ENCODE measurements around the gene KIF26B.

KIF26B gene

DNA sequence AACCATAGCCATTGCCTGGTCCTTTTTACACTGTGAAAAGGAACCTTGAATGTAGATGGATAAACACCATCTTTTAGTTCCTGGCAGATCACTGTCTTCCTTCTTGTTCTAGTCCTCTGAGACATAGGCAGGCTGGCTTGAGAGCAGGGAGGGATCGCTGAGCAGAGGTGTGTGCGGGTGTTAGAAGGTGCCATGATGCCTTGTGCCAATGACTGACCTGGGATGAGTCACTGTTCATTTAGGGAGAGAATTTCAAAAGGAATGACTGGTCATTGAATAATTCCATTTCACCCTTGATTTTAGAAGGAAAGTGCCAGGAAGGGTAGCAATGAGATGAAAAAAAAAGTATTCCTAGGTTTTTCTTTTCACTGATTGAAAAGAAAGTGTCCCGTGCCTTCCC lies 383.9 kb downstream of the KIF26B start:
- no peak for DNase-seq

- no peak for DNase-seq
These were observed 386.6 kb downstream of the KIF26B start for GRCh38 chr1:245541369-245541768.

DNA sequence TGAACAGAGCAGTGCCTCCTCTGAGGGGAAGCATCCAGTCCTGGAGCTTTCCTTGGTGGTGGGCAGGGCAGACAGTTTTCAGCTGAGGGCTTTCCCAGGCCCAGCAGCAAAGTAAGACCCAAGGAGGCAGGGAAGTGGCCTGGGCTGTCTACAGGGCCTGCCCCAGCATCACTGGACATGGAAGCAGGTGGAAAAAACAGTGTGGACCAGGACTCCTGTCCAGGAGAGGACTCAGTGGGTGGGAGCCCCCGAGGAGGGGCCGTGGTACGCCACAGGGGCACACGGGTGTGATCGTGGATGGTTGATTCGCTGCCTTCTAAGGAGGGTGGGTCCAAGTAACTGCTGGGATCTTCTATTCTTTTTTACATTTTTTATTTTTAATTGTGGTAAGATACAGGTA lies 387.6 kb downstream of the KIF26B start:
- no peak for DNase-seq

GRCh38 chr1:245544236-245544635 lies 389.5 kb downstream of the KIF26B start:
- no peak for DNase-seq

DNA sequence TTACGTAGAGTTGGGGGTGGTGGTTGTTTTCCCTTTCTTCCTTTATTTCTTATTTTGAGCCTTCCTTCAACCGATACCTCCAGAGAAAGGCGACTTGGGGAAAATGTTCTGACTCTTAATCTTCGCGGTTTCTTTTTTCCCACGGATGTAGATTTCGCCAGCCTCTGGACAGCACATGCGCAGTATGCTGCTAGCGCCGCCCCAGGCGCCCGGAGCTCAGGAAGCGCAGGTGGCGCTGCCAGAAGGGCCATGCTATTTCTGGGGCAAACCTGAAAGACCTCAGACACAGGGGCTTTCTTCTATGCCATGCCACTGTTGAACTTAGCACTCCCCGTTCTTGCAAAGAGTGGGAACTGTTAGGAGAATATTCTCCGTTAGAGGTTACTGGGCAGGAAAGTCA lies 392.1 kb downstream of the KIF26B start:
- DNase-seq = no peak

DNA sequence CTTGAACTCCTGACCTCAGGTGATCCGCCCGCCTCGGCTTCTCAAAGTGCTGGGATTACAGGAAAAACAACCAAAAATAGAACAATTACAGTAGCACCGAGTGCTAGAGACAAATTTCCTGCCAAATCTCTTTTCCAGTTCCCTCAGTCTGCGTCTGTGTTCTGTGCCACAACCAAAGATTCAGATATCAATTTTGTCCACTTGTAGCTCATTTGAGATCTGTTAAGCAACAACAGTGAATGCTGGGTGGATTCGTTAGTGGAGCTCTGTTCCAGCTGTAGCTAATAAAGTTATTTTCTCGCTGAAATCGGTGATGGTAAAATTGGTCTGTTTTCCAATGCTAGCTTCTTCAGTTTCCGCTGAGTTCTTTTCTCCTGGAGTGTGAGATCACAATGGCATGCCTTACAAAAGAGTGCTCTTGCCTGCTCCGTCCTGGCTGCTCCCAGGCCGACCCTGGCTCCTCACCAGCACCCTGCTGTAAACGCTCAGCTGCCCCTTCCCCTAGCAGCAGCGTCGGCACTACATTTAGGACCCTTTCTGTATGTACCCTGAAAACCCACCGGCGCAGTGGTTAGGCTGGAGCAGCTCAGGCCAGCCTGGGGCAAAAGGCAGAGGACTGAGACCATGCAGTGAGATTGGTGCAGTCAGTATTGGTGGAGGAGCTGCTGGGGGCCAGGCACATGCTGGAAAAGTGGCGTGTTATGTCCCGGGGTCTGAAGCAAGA lies 395.4 kb downstream of the KIF26B start:
- DNase-seq = no peak

DNA sequence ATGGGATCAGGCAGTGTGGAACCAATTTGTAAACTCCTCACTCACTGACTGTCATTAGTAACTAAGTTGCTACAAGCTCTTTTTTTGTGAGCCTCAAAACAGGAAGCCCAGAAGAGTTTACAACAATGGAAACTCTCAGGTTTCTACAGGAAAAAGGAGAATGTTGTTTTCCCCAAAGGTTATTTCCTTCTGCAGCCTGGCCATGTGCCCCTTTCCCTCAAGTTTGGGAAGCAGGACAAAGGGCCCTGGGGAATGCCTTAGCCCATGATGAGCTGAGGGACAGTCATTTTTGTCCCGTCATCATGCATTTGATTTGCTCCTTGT lies 395.9 kb downstream of the KIF26B start:
- DNase-seq = no peak

- no peak for DNase-seq
These were observed 396.8 kb downstream of the KIF26B start for GRCh38 chr1:245551536-245551935.

DNA sequence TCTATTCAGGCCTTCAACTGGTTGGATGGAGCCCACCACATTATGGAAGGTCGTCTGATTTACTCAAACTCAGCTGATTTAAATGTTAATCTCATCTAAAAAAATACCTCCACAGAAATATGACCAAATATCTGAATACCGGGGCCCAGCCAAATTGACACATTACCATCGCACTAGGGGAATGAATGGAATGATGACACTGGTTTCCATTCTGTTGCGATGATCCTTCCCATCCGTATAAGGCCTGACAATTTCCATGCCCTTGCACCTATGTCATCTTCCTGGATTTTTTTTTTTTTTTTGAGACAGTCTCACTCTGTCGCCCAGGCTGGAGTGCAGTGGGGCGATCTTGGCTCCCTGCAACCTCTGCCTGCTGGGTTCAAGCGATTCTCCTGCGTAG lies 397.5 kb downstream of the KIF26B start:
- DNase-seq = no peak

DNA sequence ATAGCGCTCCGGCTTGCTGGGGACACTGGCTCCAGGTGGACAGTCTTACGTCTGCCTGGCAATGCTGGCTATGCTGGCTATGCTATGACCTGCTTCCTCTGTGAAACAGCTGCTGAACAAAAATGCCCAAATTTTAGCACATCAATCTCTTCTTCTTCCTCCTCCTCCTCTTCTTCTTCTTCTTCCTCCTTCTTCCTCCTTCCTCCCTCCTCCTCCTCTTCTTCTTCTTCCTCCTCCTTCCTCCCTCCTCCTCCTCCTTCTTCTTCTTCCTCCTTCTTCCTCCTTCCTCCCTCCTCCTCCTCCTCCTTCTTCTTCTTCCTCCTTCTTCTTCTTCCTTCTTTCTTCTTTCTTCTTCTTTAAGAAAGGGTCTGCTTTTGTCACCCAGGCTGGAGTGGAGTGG lies 401.3 kb downstream of the KIF26B start:
- no peak for DNase-seq

DNA sequence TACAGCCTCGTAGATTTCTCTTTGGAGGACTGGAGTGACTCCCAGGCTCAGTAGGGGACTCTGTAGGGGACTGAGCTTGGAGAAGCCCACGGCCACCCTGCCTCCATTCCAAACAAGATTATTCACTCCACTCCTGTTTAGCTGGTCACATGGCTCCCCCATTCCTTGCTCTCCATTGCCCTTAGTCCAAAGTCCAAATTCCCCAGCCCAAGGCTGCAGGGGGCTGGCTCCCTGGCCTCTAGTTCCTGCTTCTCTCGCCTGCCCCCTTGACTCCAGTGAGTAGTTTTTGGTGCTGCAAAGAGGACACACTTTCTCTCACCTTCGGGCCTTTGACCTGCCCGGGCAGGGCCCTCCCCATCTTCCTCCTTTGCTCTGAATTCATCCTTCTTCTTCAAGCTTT lies 403.3 kb downstream of the KIF26B start:
- DNase-seq = no peak

- no peak for DNase-seq
These were observed 405.6 kb downstream of the KIF26B start for GRCh38 chr1:245560316-245560859.

DNA sequence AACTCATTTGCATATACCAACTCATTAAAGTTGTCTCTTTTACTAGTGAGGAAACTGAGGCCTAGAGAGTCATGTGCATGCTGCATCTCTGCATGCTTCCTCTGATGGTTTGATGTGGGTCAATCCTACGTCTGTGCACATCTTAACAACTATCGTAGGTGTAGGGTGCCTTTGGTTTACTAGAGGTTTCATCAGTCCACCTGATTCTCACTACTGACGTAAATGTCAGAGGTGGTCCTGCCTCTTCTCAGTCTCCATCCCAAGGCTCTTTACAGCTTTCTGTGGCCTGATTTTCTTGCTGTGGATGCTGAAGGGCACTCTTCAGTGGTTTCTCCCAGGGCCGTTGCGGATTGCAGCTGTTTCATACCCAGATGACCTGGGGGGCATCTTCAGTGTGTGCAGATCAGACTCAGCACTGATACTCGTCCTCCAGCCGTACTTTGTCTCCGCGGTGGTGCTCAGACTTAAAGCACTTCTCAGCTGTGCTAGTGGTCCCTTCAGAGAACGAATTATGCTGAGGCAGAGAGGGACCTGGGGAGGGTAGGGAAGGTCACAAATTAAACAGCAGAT lies 407.0 kb downstream of the KIF26B start:
- DNase-seq = no peak

- no peak for DNase-seq
These were observed 411.3 kb downstream of the KIF26B start for GRCh38 chr1:245566134-245566533.

GRCh38 chr1:245566952-245567351 lies 412.2 kb downstream of the KIF26B start:
- no peak for DNase-seq

DNA sequence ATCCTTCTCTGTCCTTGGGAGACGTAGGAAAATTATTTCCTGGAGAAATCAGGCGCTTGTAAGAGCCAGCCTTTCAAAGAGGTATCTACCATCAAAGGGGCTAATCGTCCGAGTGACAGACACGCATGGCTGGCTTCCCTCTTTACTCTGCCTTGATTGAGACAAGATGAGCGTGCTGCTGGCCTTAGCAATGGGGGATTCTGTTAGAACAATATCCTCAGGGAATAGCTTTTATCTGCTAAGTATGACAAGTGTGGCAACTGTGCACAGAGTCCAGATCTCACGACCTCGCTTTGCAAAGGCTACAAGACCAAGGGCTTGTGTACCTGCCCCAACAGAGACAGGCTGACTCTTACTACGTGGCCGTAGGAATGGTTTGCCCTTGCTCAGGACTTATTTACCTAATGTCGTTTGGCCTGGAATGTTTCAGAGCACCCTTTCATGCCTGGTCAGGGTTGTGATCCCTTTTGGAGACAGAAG lies 417.1 kb downstream of the KIF26B start:
- no peak for DNase-seq

DNA sequence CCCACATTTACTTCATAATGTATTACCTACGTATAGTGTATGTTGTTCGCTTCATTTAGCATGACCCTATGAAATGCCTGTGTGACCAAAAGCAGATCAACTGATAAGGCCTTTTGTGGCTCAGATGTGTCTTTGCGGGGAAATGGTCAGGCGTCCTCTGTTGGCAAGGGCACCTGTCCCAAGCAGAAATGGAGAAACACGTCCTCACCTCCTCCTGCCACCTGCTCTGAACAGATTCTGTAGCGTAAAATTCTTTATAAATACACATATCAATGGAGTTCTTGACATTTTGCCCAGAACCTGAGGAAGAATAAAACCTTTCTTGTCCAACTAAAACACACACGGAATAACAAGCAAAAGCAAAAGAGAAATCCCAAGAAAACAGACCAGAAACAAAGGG lies 417.9 kb downstream of the KIF26B start:
- no peak for DNase-seq

DNA sequence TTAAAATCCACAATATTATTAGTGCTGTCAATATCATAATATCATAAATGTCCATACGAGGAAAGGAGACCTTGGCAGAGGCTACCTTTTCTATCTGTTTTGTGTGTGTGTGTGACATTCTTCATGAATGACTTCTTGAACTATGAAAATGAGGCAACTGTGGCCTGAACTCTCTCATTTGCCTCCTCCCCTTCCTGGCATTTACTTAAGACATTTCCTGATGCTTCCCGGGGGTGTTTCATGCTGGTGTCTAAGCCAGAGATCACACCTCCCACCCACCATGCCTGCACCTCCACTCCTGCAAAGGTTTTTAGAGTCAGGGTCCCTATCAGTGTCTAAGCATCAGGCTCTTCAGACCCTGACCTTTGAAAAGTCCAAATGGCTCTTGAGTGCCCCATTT lies 420.9 kb downstream of the KIF26B start:
- DNase-seq = no peak

DNA sequence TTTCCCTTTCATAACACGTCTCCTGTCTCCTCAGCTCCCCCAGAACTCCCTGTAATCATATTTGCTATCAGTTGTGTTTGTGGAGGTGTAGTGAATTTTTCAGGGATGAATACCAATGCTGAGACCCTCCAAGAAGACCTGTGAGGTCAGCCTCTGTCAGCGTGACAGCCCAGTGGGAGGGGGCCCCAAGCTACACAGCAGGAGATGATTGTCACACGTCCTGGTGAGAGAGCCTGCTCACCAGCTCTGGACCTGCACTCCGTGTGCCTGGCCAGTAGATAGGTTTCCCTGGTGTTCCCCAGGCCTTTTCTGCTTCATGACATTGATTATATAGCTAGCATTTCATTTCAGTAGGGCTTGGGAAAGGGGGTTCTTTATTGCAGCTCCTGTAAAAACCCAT lies 421.5 kb downstream of the KIF26B start:
- DNase-seq = no peak

DNA sequence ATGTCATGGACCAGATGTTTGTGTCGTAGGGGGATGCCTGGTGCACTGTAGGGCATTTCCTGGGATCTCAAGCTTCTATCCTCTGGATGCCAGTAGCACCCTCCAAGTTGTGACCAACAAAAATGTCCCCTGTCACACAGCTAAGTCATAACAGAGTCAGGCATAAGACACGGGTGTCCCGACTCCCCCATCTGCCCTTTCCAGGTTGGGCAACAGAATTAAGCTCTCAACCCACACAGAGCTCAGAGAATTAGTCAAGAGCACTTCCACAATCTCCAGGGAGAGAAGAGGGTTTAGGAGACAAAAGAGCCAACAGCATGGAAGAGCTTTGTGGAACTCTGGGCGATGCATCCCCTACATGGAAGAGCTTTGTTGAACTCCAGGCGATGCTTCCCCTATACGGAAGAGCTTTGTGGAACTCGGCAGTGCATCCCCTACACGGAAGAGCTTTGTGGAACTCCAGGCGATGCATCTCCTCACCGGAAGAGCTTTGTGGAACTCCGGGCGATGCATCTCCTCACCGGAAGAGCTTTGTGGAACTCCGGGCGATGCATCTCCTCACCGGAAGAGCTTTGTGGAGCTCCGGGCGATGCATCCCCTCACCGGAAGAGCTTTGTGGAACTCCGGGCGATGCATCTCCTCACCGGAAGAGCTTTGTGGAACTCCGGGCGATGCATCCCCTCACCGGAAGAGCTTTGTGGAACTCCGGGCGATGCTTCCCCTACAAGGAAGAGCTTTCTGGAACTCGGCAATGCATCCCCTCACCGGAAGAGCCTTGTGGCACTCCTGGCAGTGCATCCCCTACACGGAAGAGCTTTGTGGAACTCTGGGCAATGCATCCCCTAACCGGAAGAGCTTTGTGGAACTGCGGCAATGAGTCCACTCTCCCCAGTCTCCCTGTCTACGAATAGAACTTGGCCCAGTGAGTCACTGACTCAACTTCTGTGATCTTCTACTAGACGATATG lies 422.7 kb downstream of the KIF26B start:
- DNase-seq = no peak

GRCh38 chr1:245578308-245578707 lies 423.5 kb downstream of the KIF26B start:
- no peak for DNase-seq

GRCh38 chr1:245578771-245579170 lies 424.0 kb downstream of the KIF26B start:
- no peak for DNase-seq

DNA sequence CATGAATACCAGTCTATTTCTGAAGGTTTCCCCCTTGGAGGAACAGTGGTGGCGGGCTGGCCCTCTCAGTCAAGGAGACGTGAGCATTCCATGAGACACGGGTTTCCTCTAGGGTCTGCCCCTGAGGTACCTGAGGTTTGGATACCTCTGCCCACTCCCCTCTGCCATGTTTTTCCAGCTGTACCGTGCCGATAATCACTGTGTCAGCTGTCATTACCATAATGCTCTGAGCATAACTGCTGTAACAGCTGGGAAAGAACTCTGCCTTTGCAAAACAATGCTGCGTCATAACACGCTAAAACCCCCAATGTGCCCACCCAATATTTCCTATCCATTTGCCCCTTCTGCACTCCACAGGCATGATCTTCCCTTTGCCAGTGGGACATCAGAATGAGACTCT lies 425.1 kb downstream of the KIF26B start:
- no peak for DNase-seq

DNA sequence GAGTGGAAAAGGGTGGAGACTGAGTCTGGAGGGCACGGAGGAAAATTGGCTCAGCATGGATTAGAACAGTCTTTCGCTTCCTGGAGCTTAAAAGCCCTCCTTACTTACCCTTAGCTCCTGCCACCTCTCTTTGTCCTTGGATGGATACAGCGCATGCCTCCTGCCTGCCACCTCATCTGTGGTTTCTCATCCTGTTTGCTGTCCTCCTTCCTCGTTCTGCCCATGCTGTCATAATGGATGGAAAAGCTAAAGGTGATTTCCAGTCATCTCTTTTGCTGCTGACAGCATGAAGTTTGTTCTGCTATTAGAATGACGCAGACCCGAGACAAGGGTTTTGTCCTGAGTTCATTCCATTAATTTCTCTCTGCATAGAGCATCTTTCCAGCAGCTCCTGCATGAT lies 425.9 kb downstream of the KIF26B start:
- DNase-seq = no peak

All from NCI-H345 (cell line).